Upper lobe of left lung (tissue), 6 donors: ENCODE results near the gene CBFA2T3. TPM values are rescaled to one million over a fixed set of nuclear protein-coding genes. Genes with fewer than 3 reads are reported as not detected.

ENCODE experiments used
- ATAC-seq, 2 donors: fragments of 200-7000 bp; cut with Tn5 transposase; one replicate each; pipeline ENCODE4 v1.9.1; 2022; ENCODE audit warnings: mild to moderate bottlenecking in 2 of 2, moderate library complexity in 2 of 2; ENCODE audit not compliant: low FRiP score in 2 of 2
- DNase-seq, 2 donors: peaks; one replicate each; pipeline ENCODE4 v3.0.0-alpha.2; 2019 to 2020
- H3K27ac ChIP-seq, 4 donors: fragments of 200-600 bp; sonication (generic); one replicate each; pipeline ENCODE4 v1.5.1; 2016 to 2019
- H3K27me3 ChIP-seq, 4 donors: fragments of 200-600 bp; sonication (generic); one replicate each; pipeline ENCODE4 v1.5.1; 2017 to 2019
- H3K36me3 ChIP-seq, 4 donors: fragments of 200-600 bp; sonication (generic); one replicate each; pipeline ENCODE4 v1.5.1; 2016 to 2019
- H3K4me1 ChIP-seq, 4 donors: fragments of 200-600 bp; sonication (generic); one replicate each; pipeline ENCODE4 v1.5.1; 2018 to 2019
- H3K4me3 ChIP-seq, 4 donors: fragments of 200-600 bp; sonication (generic); one replicate each; pipeline ENCODE4 v1.5.1; 2017 to 2019; ENCODE audit warnings: mild to moderate bottlenecking in 2 of 4, moderate library complexity in 1 of 4
- H3K9me3 ChIP-seq, 4 donors: fragments of 200-600 bp; sonication (generic); one replicate each; pipeline ENCODE4 v1.5.1; 2018 to 2019
- CTCF ChIP-seq, 6 experiments: fragments of 450-650 bp in 4 of 6; fragments of 200-600 bp in 2 of 6; sonication (generic) in 2 of 6; IDR thresholded peaks; one replicate each; pipeline ENCODE4 v1.5.1; 2016 to 2019; ENCODE audit warnings: antibody characterized with exemption in 6 of 6
- EP300 ChIP-seq, 4 donors: sonication (generic); formaldehyde crosslinking; IDR thresholded peaks; one replicate each; pipeline ENCODE4 v1.5.1; 2017; ENCODE audit warnings: antibody characterized with exemption in 4 of 4, control low read depth in 2 of 4
- POLR2A ChIP-seq, 4 donors: fragments of 450-650 bp; IDR thresholded peaks; one replicate each; pipeline ENCODE4 v1.5.1; 2016 to 2017; ENCODE audit warnings: antibody characterized with exemption in 4 of 4, mild to moderate bottlenecking in 2 of 4
- POLR2AphosphoS5 ChIP-seq, 2 donors: sonication (generic); formaldehyde crosslinking; IDR thresholded peaks; one replicate each; pipeline ENCODE4 v1.5.1; 2017; ENCODE audit warnings: antibody characterized with exemption in 2 of 2
- WGBS, 2 donors: methylation state at CpG; one replicate each; pipeline ENCODE4 v1.1.5; 2017 to 2018; 5-methylcytosine and 5-hydroxymethylcytosine counted together
- total RNA-seq, 6 donors: library from RNA; depleted of rRNA in 4 of 6; stranded (reverse); fragments of >200 nt in 4 of 6; gene quantifications; one replicate each; pipeline versions ENCODE4 v1.1.0 to v1.2.1, GENCODE V29; 2016 to 2021
- donor health status: DM: no; HTN: no; CAD: no; lungs with moderate emphysema.
- donor health status: DM: no; HTN: yes; CAD: no; lungs with severe emphysema.

The CBFA2T3 gene
- total RNA-seq, 6 donors from 2014 or later = 2.7 to 33.5 (median 15.2) TPM

- Histone ChIP-seq H3K4me1 (peaks cover 9 to 20% (median 19%) of the 10 kb centered on the region in 4 donors), H3K4me3 (no peak overlapping the region), H3K36me3 (no peaks in the 10 kb centered on the region), H3K27ac (no peak overlapping the region), H3K9me3 (no peaks in the 10 kb centered on the region), H3K27me3 (no peaks in the 10 kb centered on the region)
- no peak for TF ChIP-seq CTCF (IDR thresholded peaks at IDR 0.05)
- TF ChIP-seq POLR2A (IDR thresholded peaks at IDR 0.05) = no peak
- TF ChIP-seq POLR2AphosphoS5 (IDR thresholded peaks at IDR 0.05) = no peak
- TF ChIP-seq EP300 (IDR thresholded peaks at IDR 0.05) = no peak
- ATAC-seq (no peak), DNase-seq (no peak)
- 86 to 88% methylated on average over 3 of the region's 3 CpGs for WGBS, 2 donors
Observed at GRCh38 chr16:88960516-88960915, 16.5 kb downstream of the CBFA2T3 start.

DNA sequence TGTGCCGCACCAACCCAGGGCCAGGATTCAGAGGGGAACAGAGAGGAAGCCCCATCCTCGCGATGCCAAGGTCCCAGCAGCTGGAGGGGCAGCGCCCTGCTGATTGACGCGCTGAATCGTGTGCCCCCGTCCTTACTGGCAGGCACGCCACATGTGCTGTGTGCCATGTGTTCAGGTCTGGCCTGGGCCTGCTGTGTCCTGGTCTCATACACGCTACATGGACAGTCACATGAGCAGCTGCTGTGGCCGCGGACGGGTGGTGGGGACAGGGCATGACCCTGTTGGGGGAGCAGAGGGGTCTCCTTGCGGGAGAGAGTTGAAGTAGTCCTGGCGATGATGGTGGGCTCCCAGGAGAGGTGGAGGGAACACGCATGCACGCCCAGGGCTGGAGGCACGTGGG, 18.0 kb downstream of the CBFA2T3 start:
- H3K4me3 ChIP-seq = no peak overlapping the region
- no peaks in the 10 kb centered on the region for H3K9me3 ChIP-seq
- H3K36me3 ChIP-seq = no peaks in the 10 kb centered on the region
- no peaks in the 10 kb centered on the region for H3K27me3 ChIP-seq
- TF ChIP-seq EP300 (IDR thresholded peaks at IDR 0.05) (no peak), POLR2A (IDR thresholded peaks at IDR 0.05) (no peak), POLR2AphosphoS5 (IDR thresholded peaks at IDR 0.05) (no peak), CTCF (IDR thresholded peaks at IDR 0.05) (no peak)
- DNase-seq = peak in 1 of 2 donors; percentile 75
- peak in 1 of 2 donors; percentile 7 for ATAC-seq
- peaks cover 9 to 20% (median 19%) of the 10 kb centered on the region in 4 donors for H3K4me1 ChIP-seq
- 84 to 85% methylated on average over 10 to 18 of the region's 18 CpGs for WGBS, 2 donors
- no peak overlapping the region for H3K27ac ChIP-seq

GRCh38 chr16:88957887-88958577, 19.0 kb downstream of the CBFA2T3 start:
- peak overlapping the region in 1 of 4 donors; percentile 5 for H3K4me3 ChIP-seq
- peak overlapping the region in 1 of 4 donors; percentile 4 for H3K27ac ChIP-seq
- no peaks in the 10 kb centered on the region for H3K9me3 ChIP-seq
- 65 to 69% methylated on average over 13 to 25 of the region's 25 CpGs for WGBS, 2 donors
- ATAC-seq (peak; percentile 39 to 76), DNase-seq (peak; percentile 30 to 67)
- H3K27me3 ChIP-seq = no peaks in the 10 kb centered on the region
- H3K4me1 ChIP-seq = peaks cover 9 to 20% (median 19%) of the 10 kb centered on the region in 4 donors
- no peaks in the 10 kb centered on the region for H3K36me3 ChIP-seq
- TF ChIP-seq CTCF (IDR thresholded peaks at IDR 0.05) (no peak), POLR2AphosphoS5 (IDR thresholded peaks at IDR 0.05) (no peak), POLR2A (IDR thresholded peaks at IDR 0.05) (no peak), EP300 (IDR thresholded peaks at IDR 0.05) (no peak)

- no peak overlapping the region for H3K4me3 ChIP-seq
- H3K4me1 ChIP-seq = peaks cover 9 to 20% (median 19%) of the 10 kb centered on the region in 4 donors
- H3K27ac ChIP-seq = peak overlapping the region in 1 of 4 donors; percentile 4
- 51 to 78% methylated on average over 5 to 9 of the region's 9 CpGs for WGBS, 2 donors
- H3K9me3 ChIP-seq = no peaks in the 10 kb centered on the region
- TF ChIP-seq CTCF (IDR thresholded peaks at IDR 0.05) (no peak), POLR2A (IDR thresholded peaks at IDR 0.05) (no peak), EP300 (IDR thresholded peaks at IDR 0.05) (no peak), POLR2AphosphoS5 (IDR thresholded peaks at IDR 0.05) (no peak)
- no peaks in the 10 kb centered on the region for H3K27me3 ChIP-seq
- no peak for ATAC-seq
- DNase-seq = no peak
- no peaks in the 10 kb centered on the region for H3K36me3 ChIP-seq
Observed at GRCh38 chr16:88957433-88957767, 19.6 kb downstream of the CBFA2T3 start.
